Fibroblast of lung (primary cell): ENCODE data around the gene LSM2. TPM values are rescaled to one million over a fixed set of nuclear protein-coding genes. Genes with fewer than 3 reads are reported as not detected.

Experiments
- DNase-seq, 2 donors: peaks; one replicate each; pipeline versions ENCODE4 v3.0.0 to v3.0.0-alpha.2; 2010; ENCODE audit warnings: low read depth in 2 of 2
- H2AFZ ChIP-seq: 2 replicates; pipeline ENCODE4 v1.5.1; 2012; ENCODE audit warnings: low read length, control low read depth, inconsistent platforms
- H3K27ac ChIP-seq: 2 replicates; pipeline ENCODE4 v1.5.1; 2011; ENCODE audit warnings: low read length, control low read depth; ENCODE audit not compliant: insufficient read depth
- H3K27me3 ChIP-seq: 2 replicates; pipeline ENCODE4 v1.5.1; 2011; ENCODE audit warnings: mild to moderate bottlenecking, low read length; ENCODE audit not compliant: control insufficient read depth, insufficient read depth
- H3K36me3 ChIP-seq: 2 replicates; pipeline ENCODE4 v1.5.1; 2011; ENCODE audit warnings: low read length; ENCODE audit not compliant: control insufficient read depth, insufficient read depth
- H3K4me1 ChIP-seq: 2 replicates; pipeline ENCODE4 v1.5.1; 2011; ENCODE audit warnings: low read length; ENCODE audit not compliant: control insufficient read depth, insufficient read depth; ENCODE audit errors: extremely low read depth
- H3K4me2 ChIP-seq: 2 replicates; pipeline ENCODE4 v1.5.1; 2011; ENCODE audit warnings: low read length, control low read depth; ENCODE audit not compliant: insufficient read depth; ENCODE audit errors: extremely low read depth
- H3K4me3 ChIP-seq, 4 experiments: fragments of 200-600 bp in 1 of 4; sonication (generic) in 1 of 4; replicated peaks in 1 of 4; 2 replicates each; pipeline ENCODE4 v1.5.1; 2011 to 2016; ENCODE audit warnings: low read length in 4 of 4, low read depth in 3 of 4, mild to moderate bottlenecking in 3 of 4, control low read depth in 2 of 4, inconsistent platforms in 1 of 4, mixed read lengths in 1 of 4; ENCODE audit not compliant: insufficient read depth in 1 of 4; ENCODE audit errors: control extremely low read depth in 1 of 4
- H3K79me2 ChIP-seq: 2 replicates; pipeline ENCODE4 v1.5.1; 2012; ENCODE audit warnings: mild to moderate bottlenecking, low read length, inconsistent platforms; ENCODE audit not compliant: control insufficient read depth, insufficient read depth
- H3K9ac ChIP-seq: 2 replicates; pipeline ENCODE4 v1.5.1; 2011; ENCODE audit warnings: mild to moderate bottlenecking, low read length, control low read depth; ENCODE audit not compliant: insufficient read depth
- H3K9me3 ChIP-seq: 2 replicates; pipeline ENCODE4 v1.5.1; 2012; ENCODE audit warnings: low read depth, low read length; ENCODE audit not compliant: control insufficient read depth, insufficient read depth
- H4K20me1 ChIP-seq: 2 replicates; pipeline ENCODE4 v1.5.1; 2011; ENCODE audit warnings: low read length; ENCODE audit not compliant: control insufficient read depth, insufficient read depth; ENCODE audit errors: extremely low read depth
- EZH2 ChIP-seq: IDR thresholded peaks from 2 replicates; pipeline ENCODE4 v1.5.1; 2012; ENCODE audit warnings: low read length, control low read depth, mild to moderate bottlenecking; ENCODE audit errors: missing control alignments
- polyA plus RNA-seq, 2 donors: library from polyadenylated mRNA; depleted of rRNA in 1 of 2; stranded (reverse) in 1 of 2; unstranded in 1 of 2; fragments of >200 nt; gene quantifications; 2 replicates each; pipeline ENCODE4 v1.2.1, GENCODE V29; 2011 to 2012; ENCODE audit warnings: missing spikeins in 1 of 2
- total RNA-seq: library from RNA; depleted of rRNA; stranded (reverse); fragments of >200 nt; gene quantifications from 2 replicates; pipeline ENCODE4 v1.2.1, GENCODE V29; 2014
- TF ChIP-seq, protein P1 (sequence below), 2 donors: IDR thresholded peaks in 1 of 2; conservative IDR thresholded peaks in 1 of 2; 1 replicate in 1 of 2; 2 replicates in 1 of 2; pipeline ENCODE4 v1.5.1; 2011 to 2012; ENCODE audit warnings: low read length in 2 of 2, control low read depth in 1 of 2, inconsistent platforms in 1 of 2, low read depth in 1 of 2, mild to moderate bottlenecking in 1 of 2

Gene LSM2
- total and polyA plus RNA-seq, 2 donors (not counting 1 experiment from before 2014, with no cell fraction given): 24.3 to 34.7 TPM

- no peak for TF ChIP-seq EZH2
- TF ChIP-seq, protein P1, sequence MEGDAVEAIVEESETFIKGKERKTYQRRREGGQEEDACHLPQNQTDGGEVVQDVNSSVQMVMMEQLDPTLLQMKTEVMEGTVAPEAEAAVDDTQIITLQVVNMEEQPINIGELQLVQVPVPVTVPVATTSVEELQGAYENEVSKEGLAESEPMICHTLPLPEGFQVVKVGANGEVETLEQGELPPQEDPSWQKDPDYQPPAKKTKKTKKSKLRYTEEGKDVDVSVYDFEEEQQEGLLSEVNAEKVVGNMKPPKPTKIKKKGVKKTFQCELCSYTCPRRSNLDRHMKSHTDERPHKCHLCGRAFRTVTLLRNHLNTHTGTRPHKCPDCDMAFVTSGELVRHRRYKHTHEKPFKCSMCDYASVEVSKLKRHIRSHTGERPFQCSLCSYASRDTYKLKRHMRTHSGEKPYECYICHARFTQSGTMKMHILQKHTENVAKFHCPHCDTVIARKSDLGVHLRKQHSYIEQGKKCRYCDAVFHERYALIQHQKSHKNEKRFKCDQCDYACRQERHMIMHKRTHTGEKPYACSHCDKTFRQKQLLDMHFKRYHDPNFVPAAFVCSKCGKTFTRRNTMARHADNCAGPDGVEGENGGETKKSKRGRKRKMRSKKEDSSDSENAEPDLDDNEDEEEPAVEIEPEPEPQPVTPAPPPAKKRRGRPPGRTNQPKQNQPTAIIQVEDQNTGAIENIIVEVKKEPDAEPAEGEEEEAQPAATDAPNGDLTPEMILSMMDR (conservative IDR thresholded peaks at IDR 0.05 in 1 of 2, IDR thresholded peaks at IDR 0.05 in 1 of 2; ENCODE audit: low read depth in 1 of 2, low read length in 2 of 2): no peak
- Histone ChIP-seq H3K79me2 (no peaks in the 10 kb centered on the region), H3K36me3 (peaks cover 18% of the 10 kb centered on the region), H4K20me1 (no peaks in the 10 kb centered on the region), H3K27ac (no peak overlapping the region), H2AFZ (no peak overlapping the region), H3K9ac (no peak overlapping the region), H3K4me3 (no peak overlapping the region), H3K27me3 (no peaks in the 10 kb centered on the region), H3K4me2 (no peak overlapping the region), H3K9me3 (no peaks in the 10 kb centered on the region), H3K4me1 (peaks cover 7% of the 10 kb centered on the region)
- no peak for DNase-seq
Observed at GRCh38 chr6:31778999-31779885, 27.5 kb downstream of the LSM2 start.

DNA sequence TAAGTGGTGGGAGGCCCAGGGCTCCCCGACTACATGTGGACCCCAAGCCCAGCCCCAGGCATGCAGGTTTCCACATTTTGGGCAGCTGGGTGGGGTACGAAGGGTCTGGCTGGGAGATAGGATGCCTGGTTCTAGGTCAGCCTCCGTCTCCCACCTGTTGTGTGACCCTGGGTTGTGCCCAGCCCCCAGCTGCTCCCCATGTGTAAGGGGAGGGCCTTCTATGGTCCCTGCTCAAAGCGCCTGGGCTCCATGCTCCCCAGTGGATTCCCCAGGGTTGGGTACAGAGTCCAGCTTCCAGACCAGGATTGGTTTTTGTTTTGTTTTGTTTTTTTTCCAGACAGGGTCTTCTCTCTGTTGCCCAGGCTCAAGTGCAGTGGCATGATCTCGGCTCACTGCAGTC, 28.6 kb downstream of the LSM2 start:
- DNase-seq: no peak
- Histone ChIP-seq H3K79me2 (no peaks in the 10 kb centered on the region), H3K4me2 (no peak overlapping the region), H3K9me3 (no peaks in the 10 kb centered on the region), H4K20me1 (no peaks in the 10 kb centered on the region), H3K4me3 (no peak overlapping the region), H3K4me1 (peaks cover 7% of the 10 kb centered on the region), H3K36me3 (peaks cover 16% of the 10 kb centered on the region), H3K27ac (no peak overlapping the region), H2AFZ (no peak overlapping the region), H3K9ac (no peak overlapping the region), H3K27me3 (no peaks in the 10 kb centered on the region)
- TF ChIP-seq, protein P1 (conservative IDR thresholded peaks at IDR 0.05 in 1 of 2, IDR thresholded peaks at IDR 0.05 in 1 of 2; ENCODE audit: low read depth in 1 of 2, low read length in 2 of 2): no peak
- no peak for TF ChIP-seq EZH2

GRCh38 chr6:31777667-31778050, 29.1 kb downstream of the LSM2 start:
- Histone ChIP-seq H3K9me3 (no peaks in the 10 kb centered on the region), H4K20me1 (no peaks in the 10 kb centered on the region), H3K79me2 (no peaks in the 10 kb centered on the region), H3K9ac (no peak overlapping the region), H3K4me3 (no peak overlapping the region), H3K4me1 (peaks cover 7% of the 10 kb centered on the region), H3K27ac (peak overlapping the region; percentile 43), H3K27me3 (no peaks in the 10 kb centered on the region), H3K4me2 (no peak overlapping the region), H2AFZ (no peak overlapping the region), H3K36me3 (peaks cover 14% of the 10 kb centered on the region)
- TF ChIP-seq, protein P1 (conservative IDR thresholded peaks at IDR 0.05 in 1 of 2, IDR thresholded peaks at IDR 0.05 in 1 of 2; ENCODE audit: low read depth in 1 of 2, low read length in 2 of 2): no peak
- TF ChIP-seq EZH2: no peak
- DNase-seq: no peak
